ENCODE results near the gene MED13L. TPM values are rescaled to one million over a fixed set of nuclear protein-coding genes. Genes with fewer than 3 reads are reported as not detected.

Gene MED13L
- total and polyA plus RNA-seq, 2 donors (not counting 3 experiments of a cell fraction or from before 2014, with no cell fraction given) = 27.4 to 93.6 TPM

DNA sequence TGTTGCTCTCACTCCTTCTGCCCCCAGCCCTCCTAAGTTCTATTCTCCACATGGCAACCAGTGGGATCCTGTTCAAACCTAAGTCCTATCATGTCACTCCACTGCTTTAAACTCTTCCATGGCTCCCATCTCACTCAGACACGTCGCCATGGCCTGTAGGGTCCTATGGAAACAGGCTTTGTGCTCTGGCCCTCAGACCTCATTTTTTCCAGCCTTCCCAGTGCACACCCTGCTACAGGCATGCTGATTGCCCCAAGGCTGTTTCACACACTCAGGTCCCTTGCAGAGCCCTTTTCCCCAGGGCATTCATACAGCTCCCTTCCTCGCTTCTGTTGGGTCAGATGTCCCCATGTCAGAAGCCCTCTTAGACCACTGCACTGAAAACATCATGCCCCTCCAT is 11.2 kb upstream of the MED13L start:
- Histone ChIP-seq H3K4me2 (ENCODE audit: insufficient read depth, low read length) (no peak overlapping the region), H3K4me3 (replicated peaks in 1 of 3; ENCODE audit: insufficient read depth in 1 of 3, low read depth in 1 of 3, low read length in 3 of 3) (no peak overlapping the region), H2AFZ (ENCODE audit: low read depth, low read length) (no peak overlapping the region), H3K36me3 (ENCODE audit: control insufficient read depth in 2 of 2, extremely low read depth in 1 of 2, insufficient read depth in 2 of 2, low read length in 2 of 2) (no peaks in the 10 kb centered on the region), H3K9me3 (replicated peaks; ENCODE audit: control insufficient read depth, insufficient read depth, low read length) (no peaks in the 10 kb centered on the region), H3K4me1 (ENCODE audit: control insufficient read depth, extremely low read depth, insufficient read depth, low read length) (no peaks in the 10 kb centered on the region), H3K79me2 (ENCODE audit: control insufficient read depth, insufficient read depth, low read length) (no peaks in the 10 kb centered on the region), H3K9me1 (replicated peaks; ENCODE audit: control insufficient read depth, extremely low read depth, insufficient read depth, low read length) (no peaks in the 10 kb centered on the region), H3K27ac (ENCODE audit: insufficient read depth, low read depth, low read length) (no peak overlapping the region), H3K27me3 (ENCODE audit: control insufficient read depth in 2 of 2, insufficient read depth in 2 of 2, low read length in 2 of 2) (no peaks in the 10 kb centered on the region), H3K9ac (replicated peaks; ENCODE audit: extremely low read depth, insufficient read depth, low read length) (no peak overlapping the region), H4K20me1 (replicated peaks; ENCODE audit: control insufficient read depth, extremely low read depth, insufficient read depth, low read length) (no peaks in the 10 kb centered on the region)
- BruUV-seq (replicated peaks) = no TSS peak
- CTCF ChIA-PET = interaction anchor here (0.9 kb wide), 1 partner anchor 312 kb away, joined by 3 read pairs; no protein-coding TSS in a partner anchor
- intact Hi-C loops (cut with micrococcal nuclease) (no loop called here), dilution Hi-C loops (cut with MboI; ENCODE audit: extremely low pct_ligation_motif_present, low sequenced_read_pairs) (no loop called here)
- no peak for FAIRE-seq
- TF ChIP-seq MYC (IDR thresholded peaks at IDR 0.05; ENCODE audit: low read depth, low read length) (no peak), GATA2 (IDR thresholded peaks at IDR 0.05; ENCODE audit: insufficient read depth, insufficient read length, low read depth, low read length) (no peak), EZH2 (IDR thresholded peaks at IDR 0.05; ENCODE audit: borderline replicate concordance, low read depth, low read length, severe bottlenecking) (no peak)
- POLR2A ChIA-PET = no interaction called here
- DNase-seq (ENCODE audit: low read depth, low spot score) = no peak

DNA sequence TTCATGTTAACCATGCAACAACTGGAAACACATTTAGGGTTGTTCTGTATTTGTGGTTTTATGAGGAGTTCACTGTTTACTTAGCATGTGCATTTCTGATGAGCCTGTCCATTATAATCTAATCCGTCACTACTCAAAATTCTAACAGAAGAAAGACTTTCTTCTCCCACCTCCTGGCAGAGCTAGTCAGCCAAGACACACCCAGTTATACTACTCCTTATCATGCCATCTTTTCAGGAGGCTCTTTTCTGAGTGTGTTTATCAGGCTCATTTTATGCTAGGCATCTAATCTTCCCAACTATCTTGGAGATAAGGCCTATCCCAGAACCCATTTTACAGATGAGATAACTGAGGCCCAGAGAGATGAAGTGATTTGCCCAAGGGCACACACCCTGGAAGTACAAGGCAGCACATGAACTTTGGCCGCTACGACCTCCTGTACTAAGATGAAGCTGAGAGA is 10.4 kb upstream of the MED13L start:
- H4K20me1 ChIP-seq (replicated peaks; ENCODE audit: control insufficient read depth, extremely low read depth, insufficient read depth, low read length) = no peaks in the 10 kb centered on the region
- H3K9me1 ChIP-seq (replicated peaks; ENCODE audit: control insufficient read depth, extremely low read depth, insufficient read depth, low read length) = no peaks in the 10 kb centered on the region
- no peaks in the 10 kb centered on the region for H3K36me3 ChIP-seq (ENCODE audit: control insufficient read depth in 2 of 2, extremely low read depth in 1 of 2, insufficient read depth in 2 of 2, low read length in 2 of 2)
- FAIRE-seq = no peak
- H3K9me3 ChIP-seq (replicated peaks; ENCODE audit: control insufficient read depth, insufficient read depth, low read length) = no peaks in the 10 kb centered on the region
- dilution Hi-C loops (cut with MboI; ENCODE audit: extremely low pct_ligation_motif_present, low sequenced_read_pairs) = no loop called here
- no peaks in the 10 kb centered on the region for H3K79me2 ChIP-seq (ENCODE audit: control insufficient read depth, insufficient read depth, low read length)
- H3K4me1 ChIP-seq (ENCODE audit: control insufficient read depth, extremely low read depth, insufficient read depth, low read length) = no peaks in the 10 kb centered on the region
- no peak overlapping the region for H3K4me3 ChIP-seq (replicated peaks in 1 of 3; ENCODE audit: insufficient read depth in 1 of 3, low read depth in 1 of 3, low read length in 3 of 3)
- no peak overlapping the region for H2AFZ ChIP-seq (ENCODE audit: low read depth, low read length)
- H3K27ac ChIP-seq (ENCODE audit: insufficient read depth, low read depth, low read length) = no peak overlapping the region
- H3K4me2 ChIP-seq (ENCODE audit: insufficient read depth, low read length) = no peak overlapping the region
- no TSS peak for BruUV-seq (replicated peaks)
- no peak for TF ChIP-seq GATA2 (IDR thresholded peaks at IDR 0.05; ENCODE audit: insufficient read depth, insufficient read length, low read depth, low read length)
- intact Hi-C loops (cut with micrococcal nuclease) = no loop called here
- POLR2A ChIA-PET = no interaction called here
- no peaks in the 10 kb centered on the region for H3K27me3 ChIP-seq (ENCODE audit: control insufficient read depth in 2 of 2, insufficient read depth in 2 of 2, low read length in 2 of 2)
- CTCF ChIA-PET = interaction anchor here (0.9 kb wide), 1 partner anchor 312 kb away, joined by 3 read pairs; no protein-coding TSS in a partner anchor
- no peak for DNase-seq (ENCODE audit: low read depth, low spot score)
- no peak overlapping the region for H3K9ac ChIP-seq (replicated peaks; ENCODE audit: extremely low read depth, insufficient read depth, low read length)
